GM21723 (cell line): ENCODE results near the gene RPL29.
A peak's percentile ranks its signal among the peaks of the same experiment; 100 is the strongest.
"Not testable (repeated sequence)": the region's sequence is repeated elsewhere in the genome, so short reads cannot be mapped to it uniquely, and the experiment has no call there.

Experiments
- ATAC-seq: cut with Tn5 transposase; IDR thresholded peaks from one replicate; pipeline ENCODE4 v1.9.1; 2021; ENCODE audit warnings: mild to moderate bottlenecking, moderate library complexity; ENCODE audit not compliant: unreplicated experiment

RPL29 gene

GRCh38 chr3:51995346-51996163 is at the start of gene RPL29:
Gene RPL29, minus strand, starts transcription at chr3:51995895. Its CDS starts 434 bp downstream, at chr3:51995461.
- peak; percentile 87 for ATAC-seq

GRCh38 chr3:52044869-52045619 is 49.3 kb upstream of the RPL29 start:
- ATAC-seq: no peak

- no peak for ATAC-seq
Observed at GRCh38 chr3:52043750-52044149, 48.1 kb upstream of the RPL29 start.

GRCh38 chr3:52043039-52043438 is 47.3 kb upstream of the RPL29 start:
- not testable (repeated sequence) for ATAC-seq

GRCh38 chr3:52041118-52041731 is 45.5 kb upstream of the RPL29 start:
- ATAC-seq: no peak

GRCh38 chr3:52040600-52040999 is 44.9 kb upstream of the RPL29 start:
- ATAC-seq: no peak

GRCh38 chr3:52039846-52040245 is 44.2 kb upstream of the RPL29 start:
- no peak for ATAC-seq

- no peak for ATAC-seq
Observed at GRCh38 chr3:52039426-52039825, 43.7 kb upstream of the RPL29 start.

GRCh38 chr3:52038227-52038626 is 42.5 kb upstream of the RPL29 start:
- ATAC-seq: no peak

GRCh38 chr3:52037291-52037690 is 41.6 kb upstream of the RPL29 start:
- ATAC-seq: no peak

- ATAC-seq: no peak
Observed at GRCh38 chr3:52036829-52037228, 41.1 kb upstream of the RPL29 start.

- ATAC-seq: peak; percentile 58
Observed at GRCh38 chr3:52036222-52036694, 40.6 kb upstream of the RPL29 start.

- ATAC-seq: no peak
Observed at GRCh38 chr3:52034651-52035050, 39.0 kb upstream of the RPL29 start.

GRCh38 chr3:52034212-52034611 is 38.5 kb upstream of the RPL29 start:
- no peak for ATAC-seq

GRCh38 chr3:52033748-52034147 is 38.1 kb upstream of the RPL29 start:
- not testable (repeated sequence) for ATAC-seq

GRCh38 chr3:52032702-52033408 is 37.2 kb upstream of the RPL29 start:
- no peak for ATAC-seq

- ATAC-seq: no peak
Observed at GRCh38 chr3:52031896-52032295, 36.2 kb upstream of the RPL29 start.

- no peak for ATAC-seq
Observed at GRCh38 chr3:52030714-52031310, 35.1 kb upstream of the RPL29 start.

- no peak for ATAC-seq
Observed at GRCh38 chr3:52029535-52029934, 33.8 kb upstream of the RPL29 start.

GRCh38 chr3:52029053-52029452 is 33.4 kb upstream of the RPL29 start:
- ATAC-seq: no peak

GRCh38 chr3:52028572-52028971 is 32.9 kb upstream of the RPL29 start:
- no peak for ATAC-seq
